Type B pancreatic cell (in vitro differentiated cells): ENCODE results near the gene CERS6. TPM values are rescaled to one million over a fixed set of nuclear protein-coding genes. Genes with fewer than 3 reads are reported as not detected.

ENCODE experiments used
- DNase-seq: peaks from one replicate; pipeline ENCODE4 v3.0.0; 2021; ENCODE audit warnings: mixed read lengths; ENCODE audit not compliant: unreplicated experiment; ENCODE audit errors: extremely low spot score
- H3K27ac Mint-ChIP-seq: 2 replicates; pipeline ENCODE4 v1.8.0; 2021; ENCODE audit warnings: mild to moderate bottlenecking, mixed read lengths
- H3K27me3 Mint-ChIP-seq: 2 replicates; pipeline ENCODE4 v1.8.0; 2021; ENCODE audit warnings: mixed read lengths
- H3K36me3 Mint-ChIP-seq: 2 replicates; pipeline ENCODE4 v1.8.0; 2021; ENCODE audit warnings: mixed read lengths
- H3K4me1 Mint-ChIP-seq: one replicate; pipeline ENCODE4 v1.8.0; 2021; ENCODE audit warnings: mixed read lengths; ENCODE audit not compliant: unreplicated experiment
- H3K4me3 Mint-ChIP-seq: 2 replicates; pipeline ENCODE4 v1.8.0; 2021; ENCODE audit warnings: mild to moderate bottlenecking, mixed read lengths
- H3K9me3 Mint-ChIP-seq: 2 replicates; pipeline ENCODE4 v1.8.0; 2021; ENCODE audit warnings: mixed read lengths
- CTCF ChIP-seq: fragments of 200-600 bp; sonication (generic); conservative IDR thresholded peaks from 2 replicates; pipeline ENCODE4 v1.5.0; 2021; ENCODE audit warnings: antibody characterized with exemption, mild to moderate bottlenecking
- total RNA-seq: library from RNA; stranded (reverse); gene quantifications from 2 replicates; pipeline ENCODE4 v1.2.1, GENCODE V29; 2021; ENCODE audit warnings: low replicate concordance

The CERS6 gene
- total RNA-seq, 1 donor from 2014 or later = 43.0 TPM

GRCh38 chr2:168536925-168537466, 80.9 kb downstream of the CERS6 start:
- no peak overlapping the region for H3K4me3 Mint-ChIP-seq
- no peak for DNase-seq
- H3K27me3 Mint-ChIP-seq = no peaks in the 10 kb centered on the region
- H3K36me3 Mint-ChIP-seq = peaks cover 27% of the 10 kb centered on the region
- H3K9me3 Mint-ChIP-seq = peaks cover 17% of the 10 kb centered on the region
- peaks cover 4% of the 10 kb centered on the region for H3K4me1 Mint-ChIP-seq
- H3K27ac Mint-ChIP-seq = no peak overlapping the region
- TF ChIP-seq CTCF = no peak

- Mint-ChIP-seq H3K4me1 (peaks cover 4% of the 10 kb centered on the region), H3K27ac (no peak overlapping the region), H3K4me3 (no peak overlapping the region), H3K27me3 (no peaks in the 10 kb centered on the region), H3K36me3 (peaks cover 28% of the 10 kb centered on the region), H3K9me3 (peaks cover 17% of the 10 kb centered on the region)
- no peak for DNase-seq
- TF ChIP-seq CTCF = no peak
Measured at GRCh38 chr2:168538133-168538532, 82.1 kb downstream of the CERS6 start.

- no peak overlapping the region for H3K27ac Mint-ChIP-seq
- no peak overlapping the region for H3K4me3 Mint-ChIP-seq
- H3K4me1 Mint-ChIP-seq = peaks cover 4% of the 10 kb centered on the region
- no peak for TF ChIP-seq CTCF
- H3K27me3 Mint-ChIP-seq = no peaks in the 10 kb centered on the region
- peaks cover 28% of the 10 kb centered on the region for H3K36me3 Mint-ChIP-seq
- DNase-seq = no peak
- peaks cover 16% of the 10 kb centered on the region for H3K9me3 Mint-ChIP-seq
Measured at GRCh38 chr2:168538534-168538933, 82.5 kb downstream of the CERS6 start.

GRCh38 chr2:168539945-168540344, 83.9 kb downstream of the CERS6 start:
- H3K27ac Mint-ChIP-seq = no peak overlapping the region
- peaks cover 23% of the 10 kb centered on the region for H3K36me3 Mint-ChIP-seq
- H3K4me3 Mint-ChIP-seq = no peak overlapping the region

GRCh38 chr2:168541858-168542257, 85.8 kb downstream of the CERS6 start:
- peaks cover 23% of the 10 kb centered on the region for H3K36me3 Mint-ChIP-seq
- H3K27me3 Mint-ChIP-seq = no peaks in the 10 kb centered on the region

More at GRCh38 chr2:168539945-168540344, 83.9 kb downstream of the CERS6 start:
- H3K27me3 Mint-ChIP-seq = no peaks in the 10 kb centered on the region
- TF ChIP-seq CTCF = no peak
- peaks cover 4% of the 10 kb centered on the region for H3K4me1 Mint-ChIP-seq
- H3K9me3 Mint-ChIP-seq = peaks cover 7% of the 10 kb centered on the region
- no peak for DNase-seq

More at GRCh38 chr2:168541858-168542257, 85.8 kb downstream of the CERS6 start:
- DNase-seq = no peak
- Mint-ChIP-seq H3K27ac (no peak overlapping the region), H3K4me3 (no peak overlapping the region), H3K9me3 (peaks cover 10% of the 10 kb centered on the region), H3K4me1 (peaks cover 11% of the 10 kb centered on the region)
- TF ChIP-seq CTCF = no peak
